Panc1 (cell line): ENCODE measurements around the gene DDX42. TPM values are rescaled to one million over a fixed set of nuclear protein-coding genes. Genes with fewer than 3 reads are reported as not detected.

Source experiments
- ATAC-seq: fragments of 200-7000 bp; cut with Tn5 transposase; 2 replicates; pipeline ENCODE4 v1.9.1; 2020; ENCODE audit warnings: mild to moderate bottlenecking, moderate library complexity
- BruUV-seq: library from RNA; stranded (reverse); fragments of 400-500 nt; replicated peaks from 2 replicates; lab custom pipeline; 2021; lab: Mats Ljungman, UMichigan
- CTCF ChIA-PET: fragments of 300-600 bp; sonication (Branson Sonifier 250); formaldehyde crosslinking; loops from one replicate; lab custom pipeline; 2022; ENCODE audit warnings: antibody characterized with exemption; lab: Charles Lee
- POLR2A ChIA-PET: fragments of 300-600 bp; sonication (Branson Sonifier 250); formaldehyde crosslinking; loops from one replicate; lab custom pipeline; 2022; ENCODE audit warnings: antibody characterized with exemption; lab: Charles Lee
- DNase-seq: peaks from one replicate; pipeline ENCODE4 v3.0.0-alpha.2; 2010; ENCODE audit warnings: low read depth, low spot score
- H3K27ac ChIP-seq: 2 replicates; pipeline ENCODE4 v1.5.1; 2011; ENCODE audit warnings: mild to moderate bottlenecking, low read length, inconsistent platforms
- H3K27me3 ChIP-seq: fragments of 200-500 bp; sonication (Bioruptor generic); 2 replicates; pipeline ENCODE4 v1.6.0; 2014; ENCODE audit warnings: low read length, inconsistent platforms; ENCODE audit not compliant: control insufficient read depth, insufficient read depth
- H3K36me3 ChIP-seq: fragments of 200-500 bp; sonication (Bioruptor generic); 2 replicates; pipeline ENCODE4 v1.5.1; 2014; ENCODE audit warnings: inconsistent platforms, mild to moderate bottlenecking, low read length, moderate library complexity; ENCODE audit not compliant: control insufficient read depth, insufficient read depth
- H3K4me1 ChIP-seq: 2 replicates; pipeline ENCODE4 v1.5.1; 2011; ENCODE audit warnings: inconsistent platforms, mild to moderate bottlenecking, low read length, moderate library complexity; ENCODE audit not compliant: control insufficient read depth, insufficient read depth
- H3K4me3 ChIP-seq, 2 experiments: 2 replicates each; pipeline ENCODE4 v1.5.1; 2011 to 2012; ENCODE audit warnings: low read depth in 2 of 2, low read length in 2 of 2, mild to moderate bottlenecking in 2 of 2, inconsistent platforms in 1 of 2, moderate library complexity in 1 of 2
- H3K9me3 ChIP-seq: fragments of 200-500 bp; sonication (Bioruptor generic); 2 replicates; pipeline ENCODE4 v1.5.1; 2014; ENCODE audit warnings: low read depth, mild to moderate bottlenecking, inconsistent platforms, low read length, moderate library complexity; ENCODE audit not compliant: control insufficient read depth, insufficient read depth
- CTCF ChIP-seq: fragments of 450-650 bp; IDR thresholded peaks from 2 replicates; pipeline ENCODE4 v1.5.1; 2017; ENCODE audit warnings: mild to moderate bottlenecking
- POLR2AphosphoS5 ChIP-seq: IDR thresholded peaks from 2 replicates; pipeline ENCODE4 v1.6.1; 2012; ENCODE audit warnings: mild to moderate bottlenecking, low read depth, low read length, moderate library complexity
- REST ChIP-seq, 2 experiments: IDR thresholded peaks; 2 replicates each; pipeline ENCODE4 v1.6.1; 2011 to 2012; ENCODE audit warnings: low read depth in 2 of 2, control low read depth in 1 of 2, low read length in 1 of 2, mild to moderate bottlenecking in 1 of 2, moderate library complexity in 1 of 2; ENCODE audit not compliant: insufficient read depth in 1 of 2
- SIN3A ChIP-seq: IDR thresholded peaks from 2 replicates; pipeline ENCODE4 v1.6.1; 2012; ENCODE audit warnings: low read depth, mild to moderate bottlenecking, low read length, moderate library complexity, borderline replicate concordance; ENCODE audit not compliant: insufficient read depth
- TCF7L2 ChIP-seq: IDR thresholded peaks from 2 replicates; pipeline ENCODE4 v1.6.1; 2011; ENCODE audit warnings: mild to moderate bottlenecking, low read depth, low read length, inconsistent platforms
- in situ Hi-C: cut with HindIII; loops from 2 replicates; pipeline ENCODE4 v1.10.0; 2016; ENCODE audit warnings: low sequenced_read_pairs, low pct_unique_long_range_greater_than_20kb
- intact Hi-C: fragments of 100-400 bp; cut with micrococcal nuclease; formaldehyde crosslinking; loops from one replicate; pipeline ENCODE4 v1.10.0; 2022; ENCODE audit not compliant: unreplicated experiment
- total RNA-seq: library from RNA; stranded (reverse); gene quantifications from one replicate; pipeline ENCODE4 v1.2.1, GENCODE V29; 2021; ENCODE audit not compliant: unreplicated experiment

The DDX42 gene
- total RNA-seq, 1 experiment from 2014 or later, result 89.6 TPM

- H3K27me3 ChIP-seq, result no peaks in the 10 kb centered on the region
These were observed 53.8 kb downstream of the DDX42 start for GRCh38 chr17:63827801-63828221.

GRCh38 chr17:63828936-63829335, 55.0 kb downstream of the DDX42 start:
- CTCF ChIA-PET, result no interaction called here
- intact Hi-C loops (no loop called here), in situ Hi-C loops (no loop called here)
- DNase-seq (no peak), ATAC-seq (no peak)
- H3K36me3 ChIP-seq, result peaks cover 45% of the 10 kb centered on the region
- no TSS peak for BruUV-seq
- no peaks in the 10 kb centered on the region for H3K9me3 ChIP-seq
- H3K4me3 ChIP-seq, result peak overlapping the region in 1 of 2 experiments; percentile 96; a peak in 1 of 4 replicates
- no peak for TF ChIP-seq REST (IDR thresholded peaks at IDR 0.05; ENCODE audit: insufficient read depth in 1 of 2, low read depth in 2 of 2, low read length in 1 of 2)
- no peak for TF ChIP-seq SIN3A
- no peak for TF ChIP-seq CTCF
- no peak for TF ChIP-seq POLR2AphosphoS5
- TF ChIP-seq TCF7L2, result no peak
- POLR2A ChIA-PET, result interaction anchor here (0.6 to 0.7 kb wide), 2 partner anchors 10 to 38 kb away, joined by 3 read pairs; no protein-coding TSS in a partner anchor
- H3K4me1 ChIP-seq, result peaks cover 13% of the 10 kb centered on the region
- H3K27me3 ChIP-seq, result no peaks in the 10 kb centered on the region
- 0 out of 2 replicates have a peak overlapping the region, but pooled peaks have one; percentile 95 for H3K27ac ChIP-seq

More at GRCh38 chr17:63827801-63828221, 53.8 kb downstream of the DDX42 start:
- Histone ChIP-seq H3K4me1 (peaks cover 13% of the 10 kb centered on the region), H3K27ac (peak overlapping the region; percentile 95), H3K9me3 (no peaks in the 10 kb centered on the region), H3K36me3 (peaks cover 49% of the 10 kb centered on the region), H3K4me3 (peak overlapping the region; percentile 80 to 96)
- TF ChIP-seq SIN3A, result no peak
- no peak for TF ChIP-seq TCF7L2
- 0 out of 2 replicates have a peak, but pooled peaks have one; percentile 16 for TF ChIP-seq CTCF
- no peak for TF ChIP-seq REST (IDR thresholded peaks at IDR 0.05; ENCODE audit: insufficient read depth in 1 of 2, low read depth in 2 of 2, low read length in 1 of 2)
- no peak for TF ChIP-seq POLR2AphosphoS5
- BruUV-seq, result no TSS peak
- CTCF ChIA-PET, result interaction anchor here (0.6 kb wide), 1 partner anchor 73 kb away, joined by 3 read pairs; no protein-coding TSS in a partner anchor
- in situ Hi-C loops, result no loop called here
- POLR2A ChIA-PET, result interaction anchor here (0.7 kb wide), 1 partner anchor 396 kb away, joined by 3 read pairs; no protein-coding TSS in a partner anchor
- intact Hi-C loops, result no loop called here
- DNase-seq, result no peak
- no peak for ATAC-seq
